Measurements from ENCODE around the gene FHOD1. TPM values are rescaled to one million over a fixed set of nuclear protein-coding genes. Genes with fewer than 3 reads are reported as not detected.

The FHOD1 gene
- total RNA-seq, 3 donors from 2014 or later: 30.7 to 36.5 (median 34.1) TPM

DNA sequence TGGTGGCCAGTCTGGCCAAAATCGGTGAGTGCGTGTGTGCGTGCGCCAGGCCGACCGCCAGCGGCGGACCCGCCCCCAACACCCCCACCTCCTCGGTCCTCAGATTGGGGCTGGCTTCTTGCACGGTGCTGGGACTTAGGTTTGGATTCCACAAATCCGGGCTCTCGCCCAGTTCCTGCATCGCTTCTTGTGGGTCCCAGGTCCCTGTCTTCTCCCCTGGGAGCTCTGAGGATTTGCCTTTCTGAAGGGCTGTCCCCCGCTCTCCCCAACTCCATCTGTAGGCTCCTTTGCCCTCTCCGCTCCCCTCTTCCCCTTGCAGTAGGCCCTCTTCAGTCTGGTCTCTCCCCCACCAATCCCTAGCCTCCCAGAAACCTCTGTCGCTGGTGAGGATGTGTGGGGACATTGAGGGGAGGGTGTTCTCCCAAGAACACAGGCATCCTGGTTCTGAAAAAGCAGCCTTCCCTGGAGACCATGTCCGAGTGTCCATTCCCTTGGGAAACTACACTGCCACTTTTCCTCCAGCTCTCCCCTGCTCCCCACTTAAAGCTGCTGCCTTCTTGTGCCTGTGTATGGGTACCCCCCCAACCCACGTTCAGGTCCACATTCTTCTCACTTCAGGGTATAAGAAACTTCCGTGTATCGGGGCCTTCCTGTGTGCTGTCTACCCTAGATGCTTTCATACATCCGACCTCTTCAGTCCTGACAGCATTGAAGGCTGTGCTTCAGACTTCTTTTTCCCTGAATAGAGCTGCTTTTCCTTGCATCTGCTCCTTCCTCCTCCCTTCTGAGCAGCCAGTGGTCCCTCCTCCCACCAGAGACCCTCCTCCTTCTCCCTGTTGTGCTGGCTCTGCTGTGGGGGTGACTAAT is 2.1 kb upstream of the FHOD1 start:
- ATAC-seq (no peak), DNase-seq (peak in 2 of 3 donors; percentile 33 to 59)
- intact Hi-C loops (cut with DNase I, micrococcal nuclease): loop anchor here in 1 of 2 donors (5.0 kb wide), 1 partner anchor 228 kb away; no protein-coding TSS in a partner anchor
- no peaks in the 10 kb centered on the region for H3K36me3 ChIP-seq (ENCODE audit: low read depth)
- no peaks in the 10 kb centered on the region for H3K9me3 ChIP-seq
- no peak overlapping the region for H3K4me3 ChIP-seq
- H3K4me1 ChIP-seq (ENCODE audit: low read depth): peaks cover 35% of the 10 kb centered on the region
- TF ChIP-seq, protein P1, sequence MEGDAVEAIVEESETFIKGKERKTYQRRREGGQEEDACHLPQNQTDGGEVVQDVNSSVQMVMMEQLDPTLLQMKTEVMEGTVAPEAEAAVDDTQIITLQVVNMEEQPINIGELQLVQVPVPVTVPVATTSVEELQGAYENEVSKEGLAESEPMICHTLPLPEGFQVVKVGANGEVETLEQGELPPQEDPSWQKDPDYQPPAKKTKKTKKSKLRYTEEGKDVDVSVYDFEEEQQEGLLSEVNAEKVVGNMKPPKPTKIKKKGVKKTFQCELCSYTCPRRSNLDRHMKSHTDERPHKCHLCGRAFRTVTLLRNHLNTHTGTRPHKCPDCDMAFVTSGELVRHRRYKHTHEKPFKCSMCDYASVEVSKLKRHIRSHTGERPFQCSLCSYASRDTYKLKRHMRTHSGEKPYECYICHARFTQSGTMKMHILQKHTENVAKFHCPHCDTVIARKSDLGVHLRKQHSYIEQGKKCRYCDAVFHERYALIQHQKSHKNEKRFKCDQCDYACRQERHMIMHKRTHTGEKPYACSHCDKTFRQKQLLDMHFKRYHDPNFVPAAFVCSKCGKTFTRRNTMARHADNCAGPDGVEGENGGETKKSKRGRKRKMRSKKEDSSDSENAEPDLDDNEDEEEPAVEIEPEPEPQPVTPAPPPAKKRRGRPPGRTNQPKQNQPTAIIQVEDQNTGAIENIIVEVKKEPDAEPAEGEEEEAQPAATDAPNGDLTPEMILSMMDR (IDR thresholded peaks at IDR 0.05): no peak

DNA sequence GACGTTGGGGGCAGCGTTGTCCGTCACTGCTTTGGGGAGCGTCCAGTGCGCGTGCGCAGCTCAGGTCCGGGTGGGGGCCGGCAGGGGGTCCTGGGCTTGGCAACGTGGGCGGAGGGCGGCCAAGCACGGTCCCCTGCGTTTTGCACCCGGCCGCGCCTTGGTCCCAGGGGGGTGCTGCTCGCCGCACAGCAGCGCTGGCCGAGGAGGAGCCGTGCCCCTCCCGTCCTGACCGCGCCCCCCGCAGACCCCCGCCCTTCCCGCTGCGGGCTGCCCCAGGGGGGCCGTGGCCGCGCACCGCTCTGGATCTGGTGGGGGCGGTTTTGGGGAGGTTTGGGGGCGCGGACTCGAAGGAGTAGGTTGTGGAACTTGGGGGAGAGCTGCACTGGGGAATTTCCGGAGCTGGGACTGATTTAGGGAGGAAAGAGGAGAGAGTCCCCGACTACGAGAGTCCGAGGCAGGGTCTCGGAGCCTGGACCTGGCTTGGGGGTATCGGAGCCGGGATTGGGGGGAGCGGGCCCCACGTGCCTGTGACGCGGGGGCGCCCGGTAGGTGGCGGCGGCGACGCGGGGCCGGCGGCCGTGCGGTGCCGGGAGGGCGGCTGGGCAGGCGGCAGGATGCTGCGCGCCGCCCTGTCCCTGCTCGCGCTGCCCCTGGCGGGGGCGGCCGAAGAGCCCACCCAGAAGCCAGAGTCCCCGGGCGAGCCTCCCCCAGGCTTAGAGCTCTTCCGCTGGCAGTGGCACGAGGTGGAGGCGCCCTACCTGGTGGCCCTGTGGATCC is 1.3 kb upstream of the FHOD1 start, which contains the start of gene SLC9A5:
SLC9A5 (plus strand) TSS at position 579 of the 777 bp plus-strand sequence; CDS start at position 615, 36 bp downstream.
- H3K4me3 ChIP-seq: no peak within 1 kb of the TSS
- no peaks in the 10 kb centered on the region for H3K36me3 ChIP-seq (ENCODE audit: low read depth)
- intact Hi-C loops (cut with DNase I, micrococcal nuclease): loop anchor here in 1 of 2 donors (5.0 kb wide), 1 partner anchor 229 kb away; no protein-coding TSS in a partner anchor
- ATAC-seq: no peak
- peaks cover 43% of the 10 kb centered on the region for H3K4me1 ChIP-seq (ENCODE audit: low read depth)
- peak in 2 of 3 donors; percentile 56 to 75 for DNase-seq
- H3K9me3 ChIP-seq: no peaks in the 10 kb centered on the region
- TF ChIP-seq, protein P1 (IDR thresholded peaks at IDR 0.05): no peak

DNA sequence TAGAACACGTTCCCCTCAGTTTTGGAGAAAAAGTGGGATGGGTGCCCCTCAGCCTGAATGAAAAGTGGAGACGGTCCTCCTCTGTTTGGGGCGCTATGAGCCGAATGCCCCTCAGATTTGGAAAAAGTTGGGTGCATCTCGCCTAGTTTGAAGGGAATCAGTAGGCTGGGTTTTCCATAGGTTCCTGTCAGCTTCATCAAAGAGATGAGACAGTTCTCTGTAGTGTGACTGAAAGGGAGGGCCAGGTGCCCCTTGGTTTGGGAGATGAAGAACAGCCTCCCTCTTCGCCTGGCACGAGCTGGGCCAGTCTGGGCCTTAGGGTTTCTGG is 756 bp upstream of the FHOD1 start:
- Histone ChIP-seq H3K36me3 (ENCODE audit: low read depth) (no peaks in the 10 kb centered on the region), H3K9me3 (no peaks in the 10 kb centered on the region), H3K4me1 (ENCODE audit: low read depth) (peaks cover 45% of the 10 kb centered on the region), H3K4me3 (no peak overlapping the region)
- TF ChIP-seq, protein P1 (IDR thresholded peaks at IDR 0.05): no peak
- DNase-seq (no peak), ATAC-seq (no peak)
- intact Hi-C loops (cut with DNase I, micrococcal nuclease): loop anchor here in 1 of 2 donors (5.0 kb wide), 1 partner anchor 229 kb away; no protein-coding TSS in a partner anchor

DNA sequence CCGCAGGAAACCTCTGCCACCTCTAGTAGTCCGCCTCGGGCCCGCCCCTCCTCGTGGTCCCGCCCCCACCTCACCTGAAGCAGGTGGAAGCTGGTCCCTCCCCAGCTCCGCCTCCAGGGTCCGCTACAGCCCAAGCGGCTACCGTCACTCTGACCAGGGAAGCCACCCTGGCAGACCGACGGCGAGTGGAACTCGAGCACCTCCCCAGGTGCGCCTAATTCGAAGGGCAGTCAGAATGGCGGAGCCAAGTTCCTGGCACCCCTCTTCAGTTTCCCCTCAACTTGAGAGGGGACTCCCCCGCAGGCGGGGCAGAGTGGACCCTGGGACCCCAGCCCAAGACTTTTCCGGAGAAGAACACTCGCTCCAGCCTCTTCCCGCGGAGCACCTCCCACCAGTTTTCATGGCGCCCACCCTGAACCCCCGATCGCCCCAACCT is 507 bp downstream of the FHOD1 start:
- Histone ChIP-seq H3K4me1 (ENCODE audit: low read depth) (peaks cover 55% of the 10 kb centered on the region), H3K9me3 (no peaks in the 10 kb centered on the region), H3K4me3 (peak overlapping the region; percentile 72), H3K36me3 (ENCODE audit: low read depth) (no peaks in the 10 kb centered on the region)
- ATAC-seq (peak; percentile 82), DNase-seq (peak; percentile 95 to 96 (median 95))
- TF ChIP-seq, protein P1 (IDR thresholded peaks at IDR 0.05): no peak
- intact Hi-C loops (cut with DNase I, micrococcal nuclease): loop anchor here in 1 of 2 donors (5.0 kb wide), 1 partner anchor 231 kb away; no protein-coding TSS in a partner anchor

DNA sequence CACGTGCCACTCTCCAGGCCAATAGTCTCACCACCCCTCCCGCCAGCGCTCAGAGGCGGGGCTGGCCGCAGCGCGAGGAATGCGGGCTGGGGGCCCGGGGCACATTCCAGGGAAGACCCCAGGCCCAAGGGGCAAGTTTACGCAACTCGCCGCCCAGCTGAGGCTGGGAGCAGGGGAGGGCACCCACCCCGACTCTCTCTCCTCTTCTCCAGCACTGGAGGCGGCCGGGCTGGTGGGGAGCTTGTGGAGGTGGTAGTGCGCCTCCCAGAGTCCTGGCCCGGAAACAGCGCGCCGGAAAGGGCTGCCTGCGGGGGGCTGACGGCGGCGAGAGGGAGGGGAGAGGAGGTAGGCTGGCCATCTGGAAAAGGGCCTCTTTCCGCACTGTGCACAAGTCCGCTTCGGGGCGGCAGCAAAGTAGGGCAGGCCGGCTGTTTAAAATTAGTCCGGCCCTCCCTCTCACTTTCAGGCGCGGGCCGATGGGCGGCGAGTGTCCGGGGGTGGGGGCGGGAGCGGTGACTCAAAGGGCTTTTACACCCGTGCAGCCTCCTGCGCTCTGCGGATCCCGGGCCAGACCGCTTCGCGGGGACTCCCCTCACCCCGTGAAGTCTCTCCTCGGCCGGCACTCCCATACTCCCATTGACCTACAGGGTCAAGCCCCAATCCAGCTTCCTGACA is 1.1 kb downstream of the FHOD1 start:
- TF ChIP-seq, protein P1 (IDR thresholded peaks at IDR 0.05): no peak
- H3K9me3 ChIP-seq: no peaks in the 10 kb centered on the region
- peak; percentile 42 for ATAC-seq
- intact Hi-C loops (cut with DNase I, micrococcal nuclease): loop anchor here in 1 of 2 donors (5.0 kb wide), 1 partner anchor 231 kb away; no protein-coding TSS in a partner anchor
- H3K36me3 ChIP-seq (ENCODE audit: low read depth): no peaks in the 10 kb centered on the region
- DNase-seq: peak; percentile 77 to 87 (median 86)
- H3K4me3 ChIP-seq: peak overlapping the region; percentile 72
- peaks cover 59% of the 10 kb centered on the region for H3K4me1 ChIP-seq (ENCODE audit: low read depth)

Data from mucosa of descending colon (tissue), 3 donors.